Tibial artery (tissue), 4 donors: ENCODE data around the gene DPP4.

Source experiments
- DNase-seq, 2 donors: peaks; one replicate each; pipeline ENCODE4 v3.0.0-alpha.2; 2019
- H3K27ac ChIP-seq, 2 donors: fragments of 200-600 bp; sonication (generic) in 1 of 2; 1 replicate in 1 of 2; 2 replicates in 1 of 2; pipeline ENCODE4 v1.5.1; 2018 to 2019; ENCODE audit warnings: mild to moderate bottlenecking in 1 of 2
- H3K27me3 ChIP-seq, 2 donors: fragments of 200-600 bp; sonication (generic) in 1 of 2; one replicate each; pipeline versions ENCODE4 v1.5.1 to v1.6.0; 2016 to 2019
- H3K36me3 ChIP-seq, 3 donors: fragments of 200-600 bp; sonication (generic) in 2 of 3; one replicate each; pipeline ENCODE4 v1.5.1; 2016 to 2019; ENCODE audit warnings: mild to moderate bottlenecking in 2 of 3
- H3K4me1 ChIP-seq, 4 donors: fragments of 200-600 bp; sonication (generic) in 2 of 4; 1 replicate in 3 of 4; 2 replicates in 1 of 4; pipeline ENCODE4 v1.5.1; 2016 to 2019
- H3K4me3 ChIP-seq, 2 donors: fragments of 200-600 bp; sonication (generic) in 1 of 2; 1 replicate in 1 of 2; 2 replicates in 1 of 2; pipeline ENCODE4 v1.5.1; 2018 to 2019; ENCODE audit warnings: mild to moderate bottlenecking in 2 of 2
- H3K9me3 ChIP-seq, 3 donors: fragments of 200-600 bp; sonication (generic) in 1 of 3; one replicate each; pipeline ENCODE4 v1.5.1; 2016 to 2019
- intact Hi-C: fragments of 100-400 bp; cut with DNase I; formaldehyde crosslinking; loops from one replicate; pipeline ENCODE4 v1.15.0; 2023; ENCODE audit warnings: low total_unique reads
- TF ChIP-seq, protein P1 (sequence below), 2 experiments: fragments of 200-600 bp in 1 of 2; fragments of 450-650 bp in 1 of 2; IDR thresholded peaks; one replicate each; pipeline ENCODE4 v1.5.1; 2017 to 2019; ENCODE audit warnings: antibody characterized with exemption in 2 of 2, mild to moderate bottlenecking in 1 of 2, moderate library complexity in 1 of 2

Gene DPP4

DNA sequence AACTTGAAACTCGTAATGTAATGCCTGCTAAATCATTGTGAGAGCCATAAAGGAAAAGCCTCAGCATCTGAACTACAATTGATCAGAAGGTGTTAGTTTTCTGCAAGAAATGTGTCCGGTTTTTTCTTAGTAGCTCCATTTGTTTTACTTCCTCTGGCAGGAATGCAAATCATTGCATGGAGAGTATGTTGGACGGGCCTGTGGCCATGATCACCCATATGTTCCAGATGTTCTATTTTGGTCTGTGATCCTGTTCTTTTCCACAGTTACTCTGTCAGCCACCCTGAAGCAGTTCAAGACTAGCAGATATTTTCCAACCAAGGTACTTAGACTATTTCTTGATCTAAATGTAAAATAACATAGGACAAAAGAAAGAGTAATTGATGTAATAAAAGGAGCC lies 126.6 kb downstream of the DPP4 start:
- no peaks in the 10 kb centered on the region for H3K4me1 ChIP-seq
- no peaks in the 10 kb centered on the region for H3K9me3 ChIP-seq
- intact Hi-C loops = no loop called here
- no peak overlapping the region for H3K4me3 ChIP-seq
- H3K27me3 ChIP-seq = no peaks in the 10 kb centered on the region
- no peak overlapping the region for H3K27ac ChIP-seq
- DNase-seq = no peak
- no peaks in the 10 kb centered on the region for H3K36me3 ChIP-seq
- TF ChIP-seq, protein P1, sequence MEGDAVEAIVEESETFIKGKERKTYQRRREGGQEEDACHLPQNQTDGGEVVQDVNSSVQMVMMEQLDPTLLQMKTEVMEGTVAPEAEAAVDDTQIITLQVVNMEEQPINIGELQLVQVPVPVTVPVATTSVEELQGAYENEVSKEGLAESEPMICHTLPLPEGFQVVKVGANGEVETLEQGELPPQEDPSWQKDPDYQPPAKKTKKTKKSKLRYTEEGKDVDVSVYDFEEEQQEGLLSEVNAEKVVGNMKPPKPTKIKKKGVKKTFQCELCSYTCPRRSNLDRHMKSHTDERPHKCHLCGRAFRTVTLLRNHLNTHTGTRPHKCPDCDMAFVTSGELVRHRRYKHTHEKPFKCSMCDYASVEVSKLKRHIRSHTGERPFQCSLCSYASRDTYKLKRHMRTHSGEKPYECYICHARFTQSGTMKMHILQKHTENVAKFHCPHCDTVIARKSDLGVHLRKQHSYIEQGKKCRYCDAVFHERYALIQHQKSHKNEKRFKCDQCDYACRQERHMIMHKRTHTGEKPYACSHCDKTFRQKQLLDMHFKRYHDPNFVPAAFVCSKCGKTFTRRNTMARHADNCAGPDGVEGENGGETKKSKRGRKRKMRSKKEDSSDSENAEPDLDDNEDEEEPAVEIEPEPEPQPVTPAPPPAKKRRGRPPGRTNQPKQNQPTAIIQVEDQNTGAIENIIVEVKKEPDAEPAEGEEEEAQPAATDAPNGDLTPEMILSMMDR (IDR thresholded peaks at IDR 0.05) = no peak

DNA sequence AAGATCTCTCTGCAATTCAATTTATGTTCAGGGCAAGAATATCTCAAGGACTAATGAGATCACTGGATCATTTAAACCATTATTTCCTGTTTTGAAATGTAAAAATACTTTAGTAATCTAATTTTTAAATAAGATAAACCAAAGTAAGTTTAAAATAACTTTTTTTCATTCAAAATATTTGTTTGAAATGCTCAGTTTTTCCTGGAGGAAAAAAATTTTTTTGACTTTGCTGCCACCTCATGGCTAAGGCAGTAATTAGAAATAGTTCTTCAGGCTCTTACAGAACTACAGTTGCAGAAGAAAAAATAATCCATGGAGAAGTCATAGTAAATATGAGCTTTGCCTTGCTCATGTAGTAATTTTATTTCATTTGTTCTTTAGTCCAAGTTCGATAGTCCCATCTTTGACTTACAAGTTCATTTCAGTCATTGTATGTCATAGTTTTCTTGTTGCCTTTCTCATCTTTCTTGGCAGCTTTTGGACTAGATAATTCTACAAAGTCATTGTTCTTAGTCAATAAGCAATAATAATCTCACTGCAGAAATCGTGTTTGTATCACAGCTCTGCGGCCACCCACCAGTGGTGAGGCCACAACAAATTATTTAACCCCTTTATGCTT lies 127.4 kb downstream of the DPP4 start:
- intact Hi-C loops = no loop called here
- DNase-seq = no peak
- Histone ChIP-seq H3K27me3 (no peaks in the 10 kb centered on the region), H3K36me3 (no peaks in the 10 kb centered on the region), H3K27ac (no peak overlapping the region), H3K4me3 (no peak overlapping the region), H3K9me3 (no peaks in the 10 kb centered on the region), H3K4me1 (no peaks in the 10 kb centered on the region)
- TF ChIP-seq, protein P1 (IDR thresholded peaks at IDR 0.05) = peak; percentile 13 to 21

- H3K9me3 ChIP-seq = no peaks in the 10 kb centered on the region
- intact Hi-C loops = no loop called here
- TF ChIP-seq, protein P1 (IDR thresholded peaks at IDR 0.05) = no peak
Measured at GRCh38 chr2:161943011-161943410, 131.0 kb downstream of the DPP4 start.

More at GRCh38 chr2:161943011-161943410, 131.0 kb downstream of the DPP4 start:
- Histone ChIP-seq H3K4me3 (no peak overlapping the region), H3K27ac (no peak overlapping the region), H3K27me3 (no peaks in the 10 kb centered on the region), H3K36me3 (no peaks in the 10 kb centered on the region), H3K4me1 (no peaks in the 10 kb centered on the region)
- DNase-seq = no peak
